HG03469 (cell line): ENCODE data around the gene HDAC3.
A peak's percentile ranks its signal among the peaks of the same experiment; 100 is the strongest.

Experiments
- ATAC-seq: cut with Tn5 transposase; IDR thresholded peaks from one replicate; pipeline ENCODE4 v1.9.1; 2021; ENCODE audit warnings: mild to moderate bottlenecking, moderate library complexity, moderate number of reproducible peaks; ENCODE audit not compliant: unreplicated experiment

The HDAC3 gene

DNA sequence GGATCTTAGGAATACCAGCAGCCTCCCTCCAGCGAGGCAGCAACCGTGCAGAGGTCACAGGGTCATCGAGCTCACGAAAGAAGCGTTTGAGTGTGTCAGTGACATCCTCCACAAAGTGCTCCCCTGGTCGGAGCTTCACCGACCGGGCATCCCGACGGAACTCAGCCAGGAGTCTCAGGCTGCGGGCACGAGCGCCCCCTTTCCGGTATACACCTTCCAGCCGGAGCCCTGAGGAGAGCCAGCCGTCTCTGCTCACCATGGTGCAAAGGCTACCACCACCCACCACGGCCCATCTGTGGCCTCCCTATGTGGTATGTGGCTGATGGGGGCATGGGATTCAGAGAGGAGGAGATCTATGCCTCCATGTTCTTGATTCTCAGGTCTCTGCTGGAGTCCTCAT lies 25.4 kb upstream of the HDAC3 start:
- ATAC-seq: no peak

DNA sequence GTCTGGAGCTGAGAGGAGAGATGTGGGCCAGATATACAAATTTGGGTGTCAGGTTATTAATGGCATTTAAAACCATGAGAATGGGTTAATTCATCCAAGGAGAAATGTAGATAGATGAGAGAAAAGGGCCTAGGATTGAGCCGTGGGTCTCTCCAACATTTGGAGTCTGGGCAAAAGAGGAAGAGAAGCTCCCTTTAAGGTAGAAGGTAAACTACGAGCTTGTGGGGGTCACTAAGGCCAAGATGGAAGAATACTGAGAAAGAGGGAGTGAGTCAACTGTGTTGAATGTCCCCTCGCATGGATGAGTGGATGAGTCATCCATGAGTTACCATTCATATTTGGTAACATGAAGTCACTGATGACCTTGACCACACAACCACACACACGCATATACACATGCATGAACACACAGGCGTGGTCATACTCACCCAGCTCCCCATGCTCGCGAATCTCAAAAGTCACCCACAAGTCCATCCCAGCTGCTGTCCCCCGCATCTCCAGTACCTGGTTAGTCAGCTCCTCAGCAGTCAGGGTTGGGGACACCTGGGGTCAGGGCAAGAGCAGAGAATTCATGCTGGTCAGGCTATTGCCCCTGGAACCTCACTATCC lies 21.4 kb upstream of the HDAC3 start:
- peak; percentile 61 for ATAC-seq

DNA sequence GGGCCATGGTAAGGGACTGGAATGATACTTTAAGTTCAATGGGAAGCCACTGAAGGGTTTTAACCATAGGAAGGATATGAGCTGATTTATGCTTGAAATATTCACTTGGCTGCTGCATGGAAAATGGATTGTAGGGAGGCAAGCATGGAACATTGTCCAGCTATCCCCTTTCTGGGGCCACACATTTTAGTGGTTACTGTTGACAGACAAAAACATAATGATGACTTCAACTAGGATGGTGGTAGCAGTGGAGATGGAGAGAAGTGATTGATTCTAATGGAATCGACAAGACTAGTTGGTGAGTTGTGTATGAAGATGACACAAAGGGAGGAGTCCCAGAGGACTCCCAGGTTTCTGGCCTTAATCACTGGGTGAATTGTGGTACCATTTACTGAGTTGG lies 20.8 kb upstream of the HDAC3 start:
- ATAC-seq: no peak

DNA sequence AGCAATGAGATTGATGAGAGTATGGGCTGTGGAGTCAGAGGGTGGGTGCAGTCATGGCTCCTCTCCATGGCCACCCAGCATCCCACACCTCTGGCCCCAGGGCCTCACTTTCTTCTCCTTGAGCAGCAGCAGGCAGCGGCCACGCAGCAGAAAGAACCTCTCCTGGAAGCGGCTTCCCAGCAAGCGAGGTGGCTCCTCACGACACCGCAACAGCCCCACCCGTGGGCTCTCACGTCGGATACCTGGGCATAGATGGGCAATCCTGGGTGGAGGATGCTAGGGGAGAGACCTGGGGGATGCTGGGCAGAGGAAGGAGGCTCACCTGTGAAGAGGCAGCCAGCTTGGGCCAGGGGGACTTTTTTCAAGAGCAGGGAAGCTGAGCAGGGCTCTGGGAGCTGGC lies 19.7 kb upstream of the HDAC3 start:
- ATAC-seq: no peak

DNA sequence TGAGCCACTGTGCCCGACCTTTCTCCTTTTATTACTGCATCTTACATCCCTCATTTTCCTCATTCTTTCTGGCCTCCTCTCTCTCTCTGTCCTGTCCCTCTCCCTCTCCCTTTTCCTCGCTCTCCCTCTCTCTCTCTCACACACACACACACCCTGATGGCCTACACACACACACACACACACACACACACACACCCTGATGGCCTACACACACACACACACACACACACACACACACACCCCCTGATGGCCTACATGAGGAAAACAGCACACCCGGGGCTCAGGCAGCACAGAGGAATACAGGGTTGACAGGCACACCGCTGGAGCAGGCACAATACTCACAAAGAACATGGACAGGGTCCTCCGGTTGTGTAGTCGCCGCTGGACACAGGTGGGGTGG lies 18.4 kb upstream of the HDAC3 start:
- no peak for ATAC-seq

DNA sequence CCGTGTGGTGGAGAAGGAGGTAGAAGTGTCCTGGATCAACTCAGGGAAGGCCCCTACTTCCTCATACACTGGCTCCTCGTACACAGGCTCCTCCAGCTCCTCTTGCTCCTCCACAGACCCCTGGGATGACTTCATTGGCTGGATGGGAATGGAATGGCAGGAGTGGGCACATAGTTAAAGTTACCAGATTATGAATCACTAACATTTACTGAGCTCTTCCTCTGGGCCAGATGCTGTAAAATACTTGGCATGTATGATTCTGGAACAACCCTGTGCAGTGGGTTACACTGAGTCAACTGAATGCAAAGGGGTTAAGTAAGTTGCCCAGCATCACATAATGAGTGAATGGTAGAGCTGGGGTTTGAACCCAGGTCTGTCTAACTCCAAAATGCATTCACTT lies 17.6 kb upstream of the HDAC3 start:
- no peak for ATAC-seq

DNA sequence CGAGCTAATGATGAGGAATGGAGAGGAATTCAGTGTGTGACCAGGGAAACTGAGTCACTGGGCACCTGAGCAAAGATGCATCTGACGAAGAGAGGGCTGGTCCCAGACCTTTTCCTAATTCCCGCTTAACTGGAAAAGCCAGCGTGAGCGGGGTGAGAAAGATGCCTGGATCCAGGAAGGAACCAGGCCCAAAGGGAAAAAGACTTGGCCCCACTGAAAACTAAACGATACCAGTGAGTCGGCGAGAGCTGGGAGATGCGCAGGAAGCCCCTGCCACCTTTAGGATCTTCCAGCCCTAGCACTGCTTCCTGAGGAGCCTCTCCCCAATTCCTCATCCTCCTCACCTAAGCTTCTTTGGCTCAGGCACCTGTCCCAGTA lies 15.1 kb upstream of the HDAC3 start:
- no peak for ATAC-seq

DNA sequence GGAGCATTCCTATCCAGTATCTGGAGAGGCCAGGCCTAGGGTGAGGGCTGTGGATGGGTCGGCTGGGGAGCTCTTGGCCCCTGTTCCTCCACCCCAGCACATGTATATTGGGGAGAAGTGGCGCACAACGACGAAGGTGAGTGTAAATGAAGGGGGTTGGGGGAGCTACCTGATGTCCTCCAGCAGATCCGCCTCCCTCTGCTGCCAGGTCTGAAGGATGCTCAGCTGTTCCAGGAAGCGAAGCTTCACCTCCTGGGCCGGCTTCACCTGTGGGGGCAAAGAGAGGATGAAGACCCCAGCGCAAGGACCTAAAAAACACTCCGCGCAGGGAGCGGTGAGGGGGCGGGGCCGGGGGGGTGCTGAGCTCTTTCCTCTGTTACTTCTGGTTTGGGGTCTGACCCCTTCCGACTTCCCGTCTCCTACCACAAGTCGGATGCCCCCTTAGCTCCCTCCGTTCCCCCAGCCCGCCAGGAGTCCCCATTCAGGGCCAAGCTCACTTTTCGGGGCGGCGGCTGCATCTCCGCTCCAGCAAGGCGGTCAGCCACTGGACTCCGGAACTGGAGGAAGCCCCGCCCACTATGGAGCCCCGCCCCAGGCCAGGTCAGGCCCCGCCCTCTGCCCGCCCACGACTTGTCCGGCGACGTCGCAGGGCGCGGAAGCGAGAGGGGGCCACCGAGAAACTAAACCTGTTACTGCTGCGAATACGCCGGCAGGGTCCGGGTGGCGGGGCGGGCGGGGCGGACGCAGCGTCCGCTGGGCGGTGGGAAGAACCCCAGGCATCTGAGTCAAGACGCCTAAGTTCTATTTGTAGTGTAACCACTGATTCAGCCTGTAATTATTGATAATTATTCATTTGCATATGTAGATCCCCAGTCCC lies 14.4 kb upstream of the HDAC3 start, which contains the start of gene FCHSD1:
Gene FCHSD1 (minus strand): TSS at position 568 of the 877 bp plus-strand sequence. CDS start 50 bp downstream, at position 518.
- ATAC-seq: peak; percentile 83

DNA sequence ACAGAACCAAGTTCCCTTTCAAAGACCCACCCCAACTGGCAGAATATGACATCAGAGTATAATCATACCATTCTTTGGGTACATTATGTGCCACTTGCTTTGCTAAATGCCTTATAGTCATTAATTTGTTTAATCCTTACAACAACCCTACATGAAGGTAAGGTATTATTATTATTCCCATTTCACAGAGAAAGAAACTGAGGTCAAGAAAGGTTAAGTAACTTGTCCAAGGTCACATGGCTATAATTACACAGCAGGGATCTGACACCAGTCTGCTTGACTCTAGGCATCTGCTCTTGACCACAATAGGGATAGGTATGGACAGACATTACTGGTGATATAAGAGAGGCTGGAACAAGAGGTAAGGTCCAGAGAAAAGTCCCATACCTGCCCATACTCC lies 13.3 kb upstream of the HDAC3 start:
- no peak for ATAC-seq

DNA sequence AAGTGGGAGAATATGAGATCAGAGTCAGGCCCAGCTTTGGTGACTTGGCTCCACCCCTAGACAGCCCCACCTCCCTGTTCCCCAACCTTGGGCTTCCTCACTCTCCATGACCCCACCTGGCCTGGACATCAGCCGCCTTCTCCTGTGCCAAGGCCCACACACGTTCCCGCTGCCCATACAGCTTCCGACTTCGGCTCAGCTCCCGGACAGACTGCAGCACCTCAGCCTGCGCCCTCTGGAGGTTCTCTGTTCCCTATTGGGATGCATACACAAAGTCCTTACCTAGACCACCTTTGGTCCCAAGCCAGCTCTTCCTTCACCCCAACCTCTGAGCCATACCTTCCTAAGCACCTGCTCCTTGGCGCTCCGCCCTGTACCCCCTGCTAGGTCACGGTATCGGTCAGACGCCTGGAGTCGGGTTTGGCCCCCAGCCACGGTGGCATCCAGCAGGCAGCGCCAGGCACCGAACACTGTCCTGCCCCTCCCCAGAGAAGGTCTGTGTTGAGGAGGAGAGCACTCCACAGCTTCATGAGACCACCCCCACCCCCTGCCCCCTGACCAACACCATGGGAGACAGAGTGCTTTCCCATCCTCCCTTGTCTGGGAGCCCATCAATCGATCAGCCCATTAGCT lies 12.5 kb upstream of the HDAC3 start:
- ATAC-seq: no peak

DNA sequence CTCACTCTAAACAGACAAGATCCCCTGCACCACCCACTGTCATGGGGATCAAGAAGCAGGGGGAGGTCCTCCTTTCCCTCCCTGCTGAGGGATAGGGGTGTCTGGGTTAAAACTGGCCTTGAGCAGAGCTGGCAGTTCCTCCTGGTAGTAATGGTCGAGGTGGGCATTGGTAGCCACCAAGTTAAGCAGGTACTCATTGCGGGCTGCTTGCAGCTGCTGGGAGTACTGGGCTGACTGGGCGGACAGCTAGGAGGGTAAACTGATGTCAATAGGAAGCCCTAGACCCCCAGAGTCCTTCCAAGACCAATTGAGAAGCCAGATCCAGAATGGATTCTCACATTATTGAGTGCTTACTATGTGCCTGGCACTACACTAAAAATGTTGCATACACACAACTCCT lies 11.2 kb upstream of the HDAC3 start:
- ATAC-seq: no peak

DNA sequence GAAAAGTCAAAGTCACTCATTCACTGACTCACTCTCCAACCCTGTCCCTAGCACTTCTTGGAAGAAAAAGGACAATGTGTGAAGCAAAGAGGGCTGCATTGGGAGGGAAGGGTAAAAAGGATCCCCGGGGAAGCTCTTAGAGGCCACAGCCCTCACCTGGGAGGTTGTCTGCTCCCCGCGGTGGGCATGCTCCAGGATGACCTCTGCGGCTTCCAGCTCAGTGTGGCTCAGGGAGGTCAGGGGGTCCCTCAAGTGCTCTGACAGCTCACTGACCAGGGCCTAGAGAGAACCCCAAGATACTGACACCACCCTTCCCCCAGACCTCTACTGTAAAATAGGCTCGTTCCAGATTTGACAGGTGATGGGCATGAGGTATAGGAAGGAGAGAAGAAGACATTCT lies 10.6 kb upstream of the HDAC3 start:
- no peak for ATAC-seq

DNA sequence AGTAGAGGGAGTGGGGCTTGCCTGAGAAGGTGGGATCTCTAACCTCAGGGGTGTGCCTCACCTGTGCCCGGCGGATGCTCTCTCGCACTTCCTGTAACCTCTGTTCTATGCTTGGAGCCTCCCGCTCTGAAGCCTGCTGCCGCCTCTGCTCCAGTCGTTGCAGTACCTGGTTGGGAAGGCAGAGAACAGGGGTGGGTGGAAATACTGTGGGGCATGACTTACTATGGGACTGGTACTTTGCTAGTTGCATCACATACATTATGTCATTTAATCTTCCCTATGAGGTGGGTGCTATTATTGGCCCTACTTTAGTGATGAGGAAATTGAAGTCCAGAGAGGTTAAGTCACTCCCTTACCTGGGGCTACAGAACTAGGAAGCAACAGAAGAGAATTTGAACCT lies 9.4 kb upstream of the HDAC3 start:
- no peak for ATAC-seq

DNA sequence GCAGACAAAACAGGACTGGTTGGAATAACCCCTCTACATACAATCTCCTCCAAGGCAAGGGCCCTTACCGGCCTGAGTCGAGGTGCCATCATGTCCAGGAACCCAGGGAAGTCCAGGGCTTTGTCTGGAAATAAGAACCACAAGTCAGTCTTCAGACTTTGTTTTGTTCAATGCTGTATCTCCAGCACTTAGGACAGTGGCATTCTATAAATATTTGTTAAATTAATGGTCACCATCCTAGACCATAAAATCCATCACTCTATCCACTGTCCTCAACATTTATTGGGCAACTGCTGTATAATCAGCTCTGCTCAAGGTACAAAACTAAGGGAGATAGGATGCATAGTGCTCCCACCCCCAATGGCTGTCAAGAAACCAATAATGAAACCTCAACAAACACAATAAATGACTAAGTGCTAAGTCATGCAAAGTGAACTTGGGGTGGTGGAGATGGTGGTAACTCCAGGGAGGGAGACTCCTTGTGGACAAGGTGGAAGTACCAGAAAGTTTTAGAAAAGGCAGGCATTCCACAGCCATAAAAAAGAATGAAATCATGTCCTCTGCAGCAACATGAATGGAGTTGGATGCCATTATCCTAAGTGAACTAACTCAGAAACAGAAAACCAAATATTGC lies 5.1 kb upstream of the HDAC3 start:
- peak; percentile 43 for ATAC-seq

DNA sequence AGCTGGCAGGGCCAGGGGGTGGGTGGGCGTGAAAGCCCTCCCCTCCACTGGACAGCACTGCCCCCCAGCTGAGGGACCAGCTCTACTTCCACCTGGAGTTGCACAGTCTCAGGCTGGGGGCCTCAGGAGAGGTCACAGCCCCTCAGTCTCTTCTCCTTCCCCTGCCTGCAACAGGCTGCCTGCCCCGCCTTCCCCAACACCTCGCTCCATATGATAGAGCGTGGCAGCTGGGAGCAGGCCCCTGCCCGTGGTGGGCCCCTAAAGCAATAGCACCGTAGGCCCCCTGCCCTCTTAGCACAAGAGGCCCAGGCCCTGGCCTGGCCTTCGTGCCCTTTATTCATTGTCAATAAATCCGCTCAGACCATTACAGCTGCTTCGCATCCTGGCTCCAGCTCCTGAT lies 4.0 kb upstream of the HDAC3 start:
- ATAC-seq: no peak

DNA sequence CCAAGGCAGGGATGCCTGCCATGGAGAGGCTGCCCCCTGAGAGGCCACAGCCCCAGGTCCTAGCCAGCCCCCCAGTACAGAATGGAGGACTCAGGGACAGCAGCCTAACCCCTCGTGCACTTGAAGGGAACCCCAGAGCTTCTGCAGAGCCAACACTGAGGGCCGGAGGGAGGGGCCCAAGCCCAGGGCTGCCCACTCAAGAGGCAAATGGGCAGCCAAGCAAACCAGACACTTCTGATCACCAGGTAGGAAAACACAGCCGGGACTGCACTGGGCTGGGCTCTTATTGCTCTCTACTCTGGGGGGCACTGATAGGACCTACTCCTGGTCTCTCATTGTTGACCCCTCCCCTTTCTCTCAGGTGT lies 3.4 kb upstream of the HDAC3 start:
- ATAC-seq: no peak

DNA sequence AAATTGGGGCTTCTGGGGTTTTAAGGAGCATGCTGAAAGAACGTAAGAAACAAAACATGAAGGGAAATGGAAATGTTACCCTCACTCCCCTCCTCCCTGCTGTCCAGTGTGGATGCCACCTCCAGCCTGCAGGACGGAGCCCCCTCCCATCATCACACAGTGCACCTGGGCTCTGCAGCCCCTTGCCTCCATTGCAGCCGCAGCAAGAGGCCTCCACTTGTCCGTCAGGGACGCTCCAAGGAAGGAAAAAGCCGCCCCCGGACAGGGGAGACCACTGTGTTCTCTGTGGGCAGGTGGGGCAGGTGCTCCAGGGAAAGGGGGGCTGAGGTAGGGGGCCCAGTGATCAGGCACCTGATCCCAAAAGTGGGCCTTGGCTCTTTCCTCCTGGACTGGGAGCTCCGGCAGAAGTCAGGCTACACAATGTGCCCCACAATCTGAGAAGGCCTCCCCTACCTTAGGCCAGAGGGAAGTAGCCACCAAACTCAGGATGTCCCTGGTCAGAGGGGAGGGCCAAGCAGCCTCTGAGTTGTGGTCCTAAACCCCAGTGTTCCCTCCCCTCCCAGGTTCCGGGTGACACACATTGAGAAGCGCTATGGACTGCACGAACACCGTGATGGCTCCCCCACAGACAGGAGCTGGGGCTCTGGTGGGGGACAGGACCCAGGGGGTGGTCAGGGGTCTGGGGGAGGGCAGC lies 2.9 kb upstream of the HDAC3 start:
- no peak for ATAC-seq

DNA sequence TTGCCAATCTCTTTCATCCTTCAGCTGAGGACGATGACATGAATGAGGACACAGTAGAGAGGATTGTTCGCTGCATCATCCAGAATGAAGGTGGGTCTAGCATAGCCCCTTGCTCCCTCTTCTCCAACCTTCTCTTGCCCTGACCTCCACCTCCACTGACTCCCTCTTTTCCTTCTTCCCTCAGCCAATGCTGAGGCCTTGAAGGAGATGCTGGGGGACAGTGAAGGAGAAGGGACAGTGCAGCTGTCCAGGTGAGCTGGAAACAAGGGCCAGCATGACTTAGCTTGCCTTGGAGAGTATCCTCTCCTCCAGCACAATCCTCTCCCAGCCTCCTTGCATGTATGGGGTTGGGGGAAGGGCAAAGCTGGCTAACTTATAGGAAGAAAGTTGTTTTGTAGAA lies 2.1 kb upstream of the HDAC3 start:
- ATAC-seq: no peak

DNA sequence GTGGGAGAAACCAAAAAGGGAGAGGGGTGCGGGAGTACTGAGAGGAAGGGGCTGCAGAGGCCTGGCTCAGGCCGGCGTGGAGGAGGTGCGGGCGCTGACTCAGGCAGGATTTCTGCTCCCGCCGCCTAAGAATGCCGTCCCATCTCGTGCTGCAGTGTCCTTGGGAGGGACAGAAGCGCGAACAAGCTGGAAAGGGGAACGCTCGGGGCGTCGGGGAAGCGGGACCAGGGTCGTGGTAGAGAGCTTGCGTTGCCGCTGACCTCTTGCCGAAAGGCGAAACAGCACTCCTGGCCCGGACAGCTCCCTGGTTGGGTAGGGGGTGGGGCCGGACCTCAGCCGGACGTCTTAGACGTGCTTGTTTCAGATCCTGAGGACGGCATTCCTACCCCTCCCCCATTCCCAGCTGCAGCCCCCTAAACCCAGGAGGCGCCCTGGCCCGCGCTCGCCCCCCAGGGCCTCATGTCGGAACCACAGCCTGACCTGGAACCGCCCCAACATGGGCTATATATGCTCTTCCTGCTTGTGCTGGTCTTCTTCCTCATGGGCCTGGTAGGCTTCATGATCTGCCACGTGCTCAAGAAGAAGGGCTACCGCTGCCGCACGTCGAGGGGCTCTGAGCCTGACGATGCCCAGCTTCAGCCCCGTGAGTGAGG lies 1.2 kb upstream of the HDAC3 start:
- ATAC-seq: no peak

DNA sequence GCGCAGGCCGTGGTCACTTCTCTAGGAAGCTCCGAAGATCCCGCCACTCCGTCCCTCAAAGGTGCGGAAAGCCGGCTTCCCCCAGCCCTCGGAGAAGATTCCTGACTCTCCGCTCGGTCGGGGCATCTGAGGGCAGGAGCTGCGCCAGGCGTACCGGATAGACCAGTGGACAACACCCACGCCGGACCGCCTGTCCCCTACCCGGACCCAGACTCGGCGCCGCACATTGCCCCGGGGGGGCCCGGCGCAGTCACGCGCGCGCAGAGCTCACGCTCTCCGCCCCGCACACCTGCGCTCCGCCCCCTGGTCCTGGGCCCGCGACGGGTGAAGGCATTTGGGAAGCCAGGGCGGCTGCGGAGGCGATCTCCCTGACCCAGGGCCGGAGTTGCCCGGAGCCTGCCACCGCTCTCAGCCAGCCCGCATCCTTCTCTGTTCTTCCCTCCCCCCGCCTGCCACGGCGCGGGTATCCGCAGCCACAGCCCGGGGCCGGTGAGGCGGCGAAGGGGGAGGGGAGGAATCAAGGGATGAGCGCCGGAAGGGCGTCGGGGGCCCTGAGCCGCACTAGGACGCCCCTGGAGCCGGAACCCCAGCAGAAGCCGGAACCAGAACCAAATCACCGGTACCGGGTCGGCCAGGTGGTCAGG lies 596 bp upstream of the HDAC3 start:
- ATAC-seq: no peak
